Endothelial cell of umbilical vein (primary cell): ENCODE measurements around the gene APOL4. TPM values are rescaled to one million over a fixed set of nuclear protein-coding genes. Genes with fewer than 3 reads are reported as not detected.
"Not testable (repeated sequence)": the region's sequence is repeated elsewhere in the genome, so short reads cannot be mapped to it uniquely, and the experiment has no call there.

Source experiments
- BruUV-seq: library from RNA; stranded (reverse); fragments of 400-500 nt; replicated peaks from 2 replicates; lab custom pipeline; 2021; lab: Mats Ljungman, UMichigan
- CTCF ChIA-PET: fragments of 300-600, 350-600 bp; sonication (Branson Sonifier 250); formaldehyde crosslinking; loops from one replicate; lab custom pipeline; 2021; ENCODE audit warnings: antibody characterized with exemption, inconsistent platforms; lab: Charles Lee
- POLR2A ChIA-PET: fragments of 300-600, 350-600 bp; sonication (Branson Sonifier 250); formaldehyde crosslinking; loops from one replicate; lab custom pipeline; 2021; ENCODE audit warnings: antibody characterized with exemption, inconsistent platforms; lab: Charles Lee
- DNase-seq: peaks from one replicate; pipeline ENCODE4 v3.0.0-alpha.2; 2011; ENCODE audit warnings: low read depth, low spot score
- FAIRE-seq: peaks from 2 replicates; lab custom pipeline; 2011; peaks lifted over from hg19 to GRCh38; lab: Jason Lieb, UNC
- H2AFZ ChIP-seq: 2 replicates; pipeline ENCODE4 v1.6.0; 2012; ENCODE audit warnings: low read depth, low read length, control low read depth, inconsistent platforms
- H3K27ac ChIP-seq: 2 replicates; pipeline ENCODE4 v1.5.1; 2011; ENCODE audit warnings: low read depth, mild to moderate bottlenecking, control low read depth, low read length, moderate library complexity; ENCODE audit not compliant: insufficient read depth
- H3K27me3 ChIP-seq, 2 experiments: 2 replicates each; pipeline versions ENCODE4 v1.6.0 to v1.6.1; 2011; ENCODE audit warnings: low read length in 2 of 2, mixed read lengths in 1 of 2; ENCODE audit not compliant: control insufficient read depth in 2 of 2, insufficient read depth in 2 of 2
- H3K36me3 ChIP-seq, 2 experiments: 2 replicates in 1 of 2; 3 replicates in 1 of 2; pipeline ENCODE4 v1.5.1; 2011; ENCODE audit warnings: low read length in 2 of 2, mild to moderate bottlenecking in 1 of 2, moderate library complexity in 1 of 2; ENCODE audit not compliant: control insufficient read depth in 2 of 2, insufficient read depth in 2 of 2; ENCODE audit errors: extremely low read depth in 1 of 2
- H3K4me1 ChIP-seq: 3 replicates; pipeline ENCODE4 v1.5.1; 2011; ENCODE audit warnings: mild to moderate bottlenecking, low read length; ENCODE audit not compliant: control insufficient read depth, insufficient read depth; ENCODE audit errors: extremely low read depth
- H3K4me2 ChIP-seq: 2 replicates; pipeline ENCODE4 v1.6.1; 2011; ENCODE audit warnings: low read length, control low read depth, mixed read lengths; ENCODE audit not compliant: insufficient read depth
- H3K4me3 ChIP-seq, 3 experiments: fragments of 200-600 bp in 1 of 3; sonication (generic), shearing (Covaris generic) in 1 of 3; replicated peaks in 1 of 3; 2 replicates each; pipeline ENCODE4 v1.5.1; 2011 to 2016; ENCODE audit warnings: control low read depth in 3 of 3, low read length in 3 of 3, mild to moderate bottlenecking in 2 of 3, inconsistent platforms in 1 of 3, low read depth in 1 of 3, moderate library complexity in 1 of 3; ENCODE audit not compliant: insufficient read depth in 1 of 3
- H3K79me2 ChIP-seq: 2 replicates; pipeline ENCODE4 v1.6.0; 2012; ENCODE audit warnings: low read length, inconsistent platforms; ENCODE audit not compliant: control insufficient read depth, insufficient read depth
- H3K9ac ChIP-seq: replicated peaks from 2 replicates; pipeline ENCODE3; 2011; ENCODE audit warnings: low read length, control low read depth; ENCODE audit not compliant: insufficient read depth; ENCODE audit errors: extremely low read depth
- H3K9me1 ChIP-seq: replicated peaks from 3 replicates; pipeline ENCODE4 v1.6.0; 2011; ENCODE audit warnings: mild to moderate bottlenecking, low read length; ENCODE audit not compliant: control insufficient read depth, insufficient read depth; ENCODE audit errors: extremely low read depth
- H3K9me3 ChIP-seq: replicated peaks from 2 replicates; pipeline ENCODE4 v1.5.1; 2012; ENCODE audit warnings: low read length, inconsistent platforms; ENCODE audit not compliant: control insufficient read depth, insufficient read depth
- H4K20me1 ChIP-seq: replicated peaks from 2 replicates; pipeline ENCODE3; 2011; ENCODE audit warnings: mild to moderate bottlenecking, low read length; ENCODE audit not compliant: control insufficient read depth, insufficient read depth; ENCODE audit errors: extremely low read depth
- CTCF ChIP-seq, 2 donors: IDR thresholded peaks; 1 replicate in 1 of 2; 2 replicates in 1 of 2; pipeline ENCODE4 v1.5.1; 2011; ENCODE audit warnings: low read length in 2 of 2, mild to moderate bottlenecking in 2 of 2, moderate library complexity in 2 of 2, control low read depth in 1 of 2, inconsistent platforms in 1 of 2, low read depth in 1 of 2; ENCODE audit not compliant: insufficient read depth in 1 of 2; ENCODE audit errors: extremely low read depth in 1 of 2
- EZH2 ChIP-seq: IDR thresholded peaks from 2 replicates; pipeline ENCODE4 v1.6.1; 2012; ENCODE audit warnings: borderline replicate concordance, low read depth, mild to moderate bottlenecking, moderate library complexity, low read length, inconsistent platforms; ENCODE audit not compliant: severe bottlenecking
- FOS ChIP-seq: IDR thresholded peaks from 2 replicates; pipeline ENCODE4 v1.6.1; 2011; ENCODE audit warnings: mild to moderate bottlenecking, low read length, moderate library complexity, borderline replicate concordance; ENCODE audit not compliant: insufficient read depth
- GATA2 ChIP-seq: IDR thresholded peaks from 2 replicates; pipeline ENCODE4 v1.7.0; 2011; ENCODE audit warnings: low read depth, mild to moderate bottlenecking, moderate library complexity, mixed read lengths, low read length; ENCODE audit not compliant: insufficient read length, insufficient read depth
- JUN ChIP-seq: IDR thresholded peaks from 2 replicates; pipeline ENCODE4 v1.6.1; 2011; ENCODE audit warnings: borderline replicate concordance, low read depth; ENCODE audit not compliant: insufficient read length, insufficient read depth
- MAX ChIP-seq: IDR thresholded peaks from 2 replicates; pipeline ENCODE4 v1.6.1; 2011; ENCODE audit not compliant: insufficient read depth, insufficient read length
- POLR2A ChIP-seq: IDR thresholded peaks from 2 replicates; pipeline ENCODE4 v1.6.1; 2012; ENCODE audit warnings: low read depth, mild to moderate bottlenecking, control low read depth, low read length
- POLR2AphosphoS5 ChIP-seq: IDR thresholded peaks from 2 replicates; pipeline ENCODE4 v1.6.1; 2012; ENCODE audit warnings: low read depth, mild to moderate bottlenecking, control low read depth, low read length, moderate library complexity; ENCODE audit not compliant: insufficient read depth
- dilution Hi-C: fragments of 300-500 bp; cut with MboI; formaldehyde crosslinking; loops from one replicate; pipeline ENCODE4 v1.15.0; 2019; ENCODE audit warnings: low sequenced_read_pairs; ENCODE audit not compliant: extremely low pct_ligation_motif_present
- intact Hi-C: fragments of 100-400 bp; cut with micrococcal nuclease; formaldehyde crosslinking; loops from one replicate; pipeline ENCODE4 v1.10.0; 2022
- polyA plus RNA-seq, 4 experiments: library from polyadenylated mRNA; depleted of rRNA in 3 of 4; stranded (reverse) in 3 of 4; unstranded in 1 of 4; fragments of >200 nt; gene quantifications; 2 replicates each; pipeline versions ENCODE4 v1.2.1 to v1.2.3, GENCODE V29; 2011 to 2012; ENCODE audit warnings: missing spikeins in 1 of 4
- total RNA-seq: library from RNA; stranded (reverse); gene quantifications from 2 replicates; pipeline ENCODE4 v1.2.3, GENCODE V29; 2021

APOL4 gene
- total and polyA plus RNA-seq, 2 donors (not counting 3 experiments of a cell fraction or from before 2014, with no cell fraction given): 0.33 to 0.97 TPM

- H3K79me2 ChIP-seq: no peaks in the 10 kb centered on the region
- dilution Hi-C loops (no loop called here), intact Hi-C loops (no loop called here)
- H3K9ac ChIP-seq: no peak overlapping the region
- H3K9me3 ChIP-seq: no peaks in the 10 kb centered on the region
- ChIA-PET CTCF (interaction anchor here (1.7 to 4.3 kb wide), 2 partner anchors 8 to 26 kb away, joined by 5 to 26 read pairs; no protein-coding TSS in a partner anchor), POLR2A (no interaction called here)
- H3K36me3 ChIP-seq: no peaks in the 10 kb centered on the region
- TF ChIP-seq POLR2A (no peak), GATA2 (no peak), CTCF (IDR thresholded peaks at IDR 0.05; ENCODE audit: extremely low read depth in 1 of 2, insufficient read depth in 1 of 2, low read depth in 1 of 2, low read length in 2 of 2) (no peak), JUN (no peak), FOS (no peak), EZH2 (no peak), POLR2AphosphoS5 (no peak), MAX (no peak)
- H2AFZ ChIP-seq: no peak overlapping the region
- no peak overlapping the region for H3K27ac ChIP-seq
- no TSS peak for BruUV-seq
- H3K27me3 ChIP-seq: no peaks in the 10 kb centered on the region
- H3K4me3 ChIP-seq: no peak overlapping the region
- no peaks in the 10 kb centered on the region for H3K9me1 ChIP-seq
- H3K4me2 ChIP-seq: no peak overlapping the region
- H3K4me1 ChIP-seq: peaks cover 29% of the 10 kb centered on the region
- FAIRE-seq: no peak
- no peak for DNase-seq
- H4K20me1 ChIP-seq: no peaks in the 10 kb centered on the region
These were observed 47.8 kb downstream of the APOL4 start for GRCh38 chr22:36153501-36154422.

GRCh38 chr22:36152821-36153220 lies 48.8 kb downstream of the APOL4 start:
- not testable (repeated sequence) for BruUV-seq

More at GRCh38 chr22:36152821-36153220, 48.8 kb downstream of the APOL4 start:
- H3K4me2 ChIP-seq, H3K9me3 ChIP-seq, H3K27ac ChIP-seq, DNase-seq, H3K4me3 ChIP-seq, H3K36me3 ChIP-seq, POLR2A ChIA-PET, H3K79me2 ChIP-seq, dilution Hi-C loops, H3K9me1 ChIP-seq, H2AFZ ChIP-seq, H3K27me3 ChIP-seq, H3K9ac ChIP-seq, H4K20me1 ChIP-seq, intact Hi-C loops, FAIRE-seq: not testable (repeated sequence)
- CTCF ChIA-PET: interaction anchor here (1.4 kb wide), 1 partner anchor 9 kb away, joined by 4 read pairs; no protein-coding TSS in a partner anchor
- H3K4me1 ChIP-seq: peaks cover 24% of the 10 kb centered on the region
